ENCODE measurements around the gene SERTAD1.
"Not testable (repeated sequence)": the region's sequence is repeated elsewhere in the genome, so short reads cannot be mapped to it uniquely, and the experiment has no call there.

Gene SERTAD1

GRCh38 chr19:40465025-40465556, 39.3 kb upstream of the SERTAD1 start:
- no peaks in the 10 kb centered on the region for H3K36me3 ChIP-seq (ENCODE audit: control insufficient read depth in 2 of 2, insufficient read depth in 2 of 2, low read length in 2 of 2)
- H3K4me3 ChIP-seq (ENCODE audit: low read length in 2 of 2), result peak overlapping the region; percentile 85 to 88
- no peaks in the 10 kb centered on the region for H3K9me3 ChIP-seq (ENCODE audit: control insufficient read depth in 2 of 2, low read length in 2 of 2)
- peak overlapping the region; percentile 90 to 96 for H3K9ac ChIP-seq (ENCODE audit: low read depth in 1 of 2, low read length in 2 of 2)
- H3K4me1 ChIP-seq (ENCODE audit: control insufficient read depth in 2 of 2, insufficient read depth in 2 of 2, low read length in 2 of 2), result peaks cover 19 to 26% of the 10 kb centered on the region in 2 donors
- H3K27me3 ChIP-seq (ENCODE audit: control insufficient read depth in 2 of 2, insufficient read depth in 2 of 2, low read length in 2 of 2), result peaks cover 6 to 16% of the 10 kb centered on the region in 2 donors
- H3K27ac ChIP-seq (ENCODE audit: low read depth in 2 of 2, low read length in 2 of 2), result peak overlapping the region; percentile 95 to 96

GRCh38 chr19:40464059-40465024, 38.5 kb upstream of the SERTAD1 start:
- Histone ChIP-seq H3K9ac (ENCODE audit: low read depth in 1 of 2, low read length in 2 of 2) (peak overlapping the region; percentile 90 to 96), H3K27me3 (ENCODE audit: control insufficient read depth in 2 of 2, insufficient read depth in 2 of 2, low read length in 2 of 2) (peaks cover 6 to 16% of the 10 kb centered on the region in 2 donors), H3K36me3 (ENCODE audit: control insufficient read depth in 2 of 2, insufficient read depth in 2 of 2, low read length in 2 of 2) (no peaks in the 10 kb centered on the region), H3K9me3 (ENCODE audit: control insufficient read depth in 2 of 2, low read length in 2 of 2) (no peaks in the 10 kb centered on the region), H3K27ac (ENCODE audit: low read depth in 2 of 2, low read length in 2 of 2) (peak overlapping the region; percentile 95 to 96), H3K4me3 (ENCODE audit: low read length in 2 of 2) (peak overlapping the region; percentile 85 to 88), H3K4me1 (ENCODE audit: control insufficient read depth in 2 of 2, insufficient read depth in 2 of 2, low read length in 2 of 2) (peaks cover 19 to 26% of the 10 kb centered on the region in 2 donors)

- H3K9me3 ChIP-seq (ENCODE audit: control insufficient read depth in 2 of 2, low read length in 2 of 2); H3K4me3 ChIP-seq (ENCODE audit: low read length in 2 of 2); H3K36me3 ChIP-seq (ENCODE audit: control insufficient read depth in 2 of 2, insufficient read depth in 2 of 2, low read length in 2 of 2); H3K9ac ChIP-seq (ENCODE audit: low read depth in 1 of 2, low read length in 2 of 2); H3K27ac ChIP-seq (ENCODE audit: low read depth in 2 of 2, low read length in 2 of 2): not testable (repeated sequence)
- H3K27me3 ChIP-seq (ENCODE audit: control insufficient read depth in 2 of 2, insufficient read depth in 2 of 2, low read length in 2 of 2), result peaks cover 6 to 16% of the 10 kb centered on the region in 2 donors
- peaks cover 19 to 26% of the 10 kb centered on the region in 2 donors for H3K4me1 ChIP-seq (ENCODE audit: control insufficient read depth in 2 of 2, insufficient read depth in 2 of 2, low read length in 2 of 2)
Measured at GRCh38 chr19:40463587-40464037, 37.8 kb upstream of the SERTAD1 start.

GRCh38 chr19:40461669-40462221, 36.0 kb upstream of the SERTAD1 start:
- peaks cover 2 to 3% of the 10 kb centered on the region in 2 donors for H3K36me3 ChIP-seq (ENCODE audit: control insufficient read depth in 2 of 2, insufficient read depth in 2 of 2, low read length in 2 of 2)
- no peak overlapping the region for H3K9ac ChIP-seq (ENCODE audit: low read depth in 1 of 2, low read length in 2 of 2)
- peak overlapping the region in 1 of 2 donors; percentile 0 for H3K4me3 ChIP-seq (ENCODE audit: low read length in 2 of 2)
- no peaks in the 10 kb centered on the region for H3K9me3 ChIP-seq (ENCODE audit: control insufficient read depth in 2 of 2, low read length in 2 of 2)
- H3K4me1 ChIP-seq (ENCODE audit: control insufficient read depth in 2 of 2, insufficient read depth in 2 of 2, low read length in 2 of 2), result peaks cover 19 to 25% of the 10 kb centered on the region in 2 donors
- H3K27me3 ChIP-seq (ENCODE audit: control insufficient read depth in 2 of 2, insufficient read depth in 2 of 2, low read length in 2 of 2), result peaks cover 6 to 8% of the 10 kb centered on the region in 2 donors
- H3K27ac ChIP-seq (ENCODE audit: low read depth in 2 of 2, low read length in 2 of 2), result no peak overlapping the region

- Histone ChIP-seq H3K36me3 (ENCODE audit: control insufficient read depth in 2 of 2, insufficient read depth in 2 of 2, low read length in 2 of 2) (peaks cover 2 to 6% of the 10 kb centered on the region in 2 donors), H3K4me3 (ENCODE audit: low read length in 2 of 2) (no peak overlapping the region), H3K27me3 (ENCODE audit: control insufficient read depth in 2 of 2, insufficient read depth in 2 of 2, low read length in 2 of 2) (no peaks in the 10 kb centered on the region), H3K4me1 (ENCODE audit: control insufficient read depth in 2 of 2, insufficient read depth in 2 of 2, low read length in 2 of 2) (peaks cover 9 to 14% of the 10 kb centered on the region in 2 donors), H3K27ac (ENCODE audit: low read depth in 2 of 2, low read length in 2 of 2) (no peak overlapping the region), H3K9me3 (ENCODE audit: control insufficient read depth in 2 of 2, low read length in 2 of 2) (no peaks in the 10 kb centered on the region), H3K9ac (ENCODE audit: low read depth in 1 of 2, low read length in 2 of 2) (no peak overlapping the region)
Measured at GRCh38 chr19:40460185-40460584, 34.4 kb upstream of the SERTAD1 start.

GRCh38 chr19:40458597-40458974, 32.8 kb upstream of the SERTAD1 start:
- Histone ChIP-seq H3K9me3 (ENCODE audit: control insufficient read depth in 2 of 2, low read length in 2 of 2) (no peaks in the 10 kb centered on the region), H3K4me1 (ENCODE audit: control insufficient read depth in 2 of 2, insufficient read depth in 2 of 2, low read length in 2 of 2) (peaks cover 0 to 4% of the 10 kb centered on the region in 2 donors), H3K27ac (ENCODE audit: low read depth in 2 of 2, low read length in 2 of 2) (no peak overlapping the region), H3K9ac (ENCODE audit: low read depth in 1 of 2, low read length in 2 of 2) (no peak overlapping the region), H3K36me3 (ENCODE audit: control insufficient read depth in 2 of 2, insufficient read depth in 2 of 2, low read length in 2 of 2) (peaks cover 2 to 6% of the 10 kb centered on the region in 2 donors), H3K27me3 (ENCODE audit: control insufficient read depth in 2 of 2, insufficient read depth in 2 of 2, low read length in 2 of 2) (no peaks in the 10 kb centered on the region), H3K4me3 (ENCODE audit: low read length in 2 of 2) (no peak overlapping the region)

GRCh38 chr19:40457953-40458596, 32.3 kb upstream of the SERTAD1 start:
- H3K4me1 ChIP-seq (ENCODE audit: control insufficient read depth in 2 of 2, insufficient read depth in 2 of 2, low read length in 2 of 2), result peaks cover 0 to 4% of the 10 kb centered on the region in 2 donors
- peaks cover 2 to 6% of the 10 kb centered on the region in 2 donors for H3K36me3 ChIP-seq (ENCODE audit: control insufficient read depth in 2 of 2, insufficient read depth in 2 of 2, low read length in 2 of 2)
- H3K9me3 ChIP-seq (ENCODE audit: control insufficient read depth in 2 of 2, low read length in 2 of 2), result no peaks in the 10 kb centered on the region
- H3K27me3 ChIP-seq (ENCODE audit: control insufficient read depth in 2 of 2, insufficient read depth in 2 of 2, low read length in 2 of 2), result no peaks in the 10 kb centered on the region
- H3K9ac ChIP-seq (ENCODE audit: low read depth in 1 of 2, low read length in 2 of 2), result no peak overlapping the region
- no peak overlapping the region for H3K4me3 ChIP-seq (ENCODE audit: low read length in 2 of 2)
- H3K27ac ChIP-seq (ENCODE audit: low read depth in 2 of 2, low read length in 2 of 2), result no peak overlapping the region

- Histone ChIP-seq H3K4me3 (ENCODE audit: low read length in 2 of 2) (no peak overlapping the region), H3K9ac (ENCODE audit: low read depth in 1 of 2, low read length in 2 of 2) (no peak overlapping the region), H3K9me3 (ENCODE audit: control insufficient read depth in 2 of 2, low read length in 2 of 2) (no peaks in the 10 kb centered on the region), H3K27me3 (ENCODE audit: control insufficient read depth in 2 of 2, insufficient read depth in 2 of 2, low read length in 2 of 2) (no peaks in the 10 kb centered on the region), H3K27ac (ENCODE audit: low read depth in 2 of 2, low read length in 2 of 2) (no peak overlapping the region), H3K4me1 (ENCODE audit: control insufficient read depth in 2 of 2, insufficient read depth in 2 of 2, low read length in 2 of 2) (peaks cover 0 to 4% of the 10 kb centered on the region in 2 donors), H3K36me3 (ENCODE audit: control insufficient read depth in 2 of 2, insufficient read depth in 2 of 2, low read length in 2 of 2) (peaks cover 2 to 6% of the 10 kb centered on the region in 2 donors)
Measured at GRCh38 chr19:40457048-40457447, 31.3 kb upstream of the SERTAD1 start.

GRCh38 chr19:40453943-40454342, 28.2 kb upstream of the SERTAD1 start:
- not testable (repeated sequence) for H3K27ac ChIP-seq (ENCODE audit: low read depth in 2 of 2, low read length in 2 of 2); H3K9ac ChIP-seq (ENCODE audit: low read depth in 1 of 2, low read length in 2 of 2); H3K4me1 ChIP-seq (ENCODE audit: control insufficient read depth in 2 of 2, insufficient read depth in 2 of 2, low read length in 2 of 2); H3K27me3 ChIP-seq (ENCODE audit: control insufficient read depth in 2 of 2, insufficient read depth in 2 of 2, low read length in 2 of 2); H3K4me3 ChIP-seq (ENCODE audit: low read length in 2 of 2); H3K9me3 ChIP-seq (ENCODE audit: control insufficient read depth in 2 of 2, low read length in 2 of 2)
- peaks cover 2 to 12% of the 10 kb centered on the region in 2 donors for H3K36me3 ChIP-seq (ENCODE audit: control insufficient read depth in 2 of 2, insufficient read depth in 2 of 2, low read length in 2 of 2)

All from mucosa of rectum (tissue), 2 donors.